ENCODE results near the gene TOMM34. TPM values are rescaled to one million over a fixed set of nuclear protein-coding genes. Genes with fewer than 3 reads are reported as not detected.
A peak's percentile ranks its signal among the peaks of the same experiment; 100 is the strongest.

The TOMM34 gene
- total and polyA plus RNA-seq, 9 of the 15 experiments (the other 6 are each of a cell fraction or from before 2014, with no cell fraction given), result 18.1 to 69.4 (median 41.7) TPM

GRCh38 chr20:44911264-44911921 is 48.8 kb downstream of the TOMM34 start (continued):
- TF ChIP-seq REST (IDR thresholded peaks at IDR 0.05; ENCODE audit: borderline replicate concordance), result peak; percentile 20; the same call in 1 of the 2 replicates
- TF ChIP-seq REST (CRISPR knock-in tag; IDR thresholded peaks at IDR 0.05; ENCODE audit: low read depth), result no peak
- peak; percentile 33; the same call in 1 of the 2 replicates for TF ChIP-seq HCFC1 (IDR thresholded peaks at IDR 0.05; ENCODE audit: low read depth, low read length)
- 0 out of 2 replicates have a peak, but pooled peaks have one; percentile 66 for TF ChIP-seq ZNF175 (CRISPR knock-in tag; IDR thresholded peaks at IDR 0.05; ENCODE audit: low read depth)
- TF ChIP-seq, protein P1, sequence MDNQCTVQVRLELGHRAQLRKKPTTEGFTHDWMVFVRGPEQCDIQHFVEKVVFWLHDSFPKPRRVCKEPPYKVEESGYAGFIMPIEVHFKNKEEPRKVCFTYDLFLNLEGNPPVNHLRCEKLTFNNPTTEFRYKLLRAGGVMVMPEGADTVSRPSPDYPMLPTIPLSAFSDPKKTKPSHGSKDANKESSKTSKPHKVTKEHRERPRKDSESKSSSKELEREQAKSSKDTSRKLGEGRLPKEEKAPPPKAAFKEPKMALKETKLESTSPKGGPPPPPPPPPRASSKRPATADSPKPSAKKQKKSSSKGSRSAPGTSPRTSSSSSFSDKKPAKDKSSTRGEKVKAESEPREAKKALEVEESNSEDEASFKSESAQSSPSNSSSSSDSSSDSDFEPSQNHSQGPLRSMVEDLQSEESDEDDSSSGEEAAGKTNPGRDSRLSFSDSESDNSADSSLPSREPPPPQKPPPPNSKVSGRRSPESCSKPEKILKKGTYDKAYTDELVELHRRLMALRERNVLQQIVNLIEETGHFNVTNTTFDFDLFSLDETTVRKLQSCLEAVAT (IDR thresholded peaks at IDR 0.05), result peak; percentile 36 to 59; a peak in 1 of 4 replicates
- no peak for TF ChIP-seq MXD1 (CRISPR knock-in tag; IDR thresholded peaks at IDR 0.05; ENCODE audit: borderline replicate concordance, poor library complexity, severe bottlenecking)
- TF ChIP-seq HBP1 (CRISPR knock-in tag; IDR thresholded peaks at IDR 0.05), result peak; percentile 60; the same call in 1 of the 2 replicates
- TF ChIP-seq ATF3 (IDR thresholded peaks at IDR 0.05), result peak; percentile 78; the same call in 1 of the 2 replicates
- no peak for TF ChIP-seq ATF3 (CRISPR knock-in tag; conservative IDR thresholded peaks at IDR 0.05)
- 0 out of 2 replicates have a peak, but pooled peaks have one; percentile 28 for TF ChIP-seq ZNF668 (CRISPR knock-in tag; IDR thresholded peaks at IDR 0.05)
